ENCODE measurements around the gene CSAD.

The CSAD gene

GRCh38 chr12:53180220-53180930 is at the start of gene CSAD, which contains the start of gene ZNF740:
TSS of gene CSAD (minus strand) at chr12:53180925. CDS start at chr12:53173470, 7,455 bp downstream.
TSS of gene ZNF740 (plus strand) at chr12:53180722. CDS start at chr12:53181984, 1,262 bp downstream.
- peak; percentile 86 for DNase-seq

DNA sequence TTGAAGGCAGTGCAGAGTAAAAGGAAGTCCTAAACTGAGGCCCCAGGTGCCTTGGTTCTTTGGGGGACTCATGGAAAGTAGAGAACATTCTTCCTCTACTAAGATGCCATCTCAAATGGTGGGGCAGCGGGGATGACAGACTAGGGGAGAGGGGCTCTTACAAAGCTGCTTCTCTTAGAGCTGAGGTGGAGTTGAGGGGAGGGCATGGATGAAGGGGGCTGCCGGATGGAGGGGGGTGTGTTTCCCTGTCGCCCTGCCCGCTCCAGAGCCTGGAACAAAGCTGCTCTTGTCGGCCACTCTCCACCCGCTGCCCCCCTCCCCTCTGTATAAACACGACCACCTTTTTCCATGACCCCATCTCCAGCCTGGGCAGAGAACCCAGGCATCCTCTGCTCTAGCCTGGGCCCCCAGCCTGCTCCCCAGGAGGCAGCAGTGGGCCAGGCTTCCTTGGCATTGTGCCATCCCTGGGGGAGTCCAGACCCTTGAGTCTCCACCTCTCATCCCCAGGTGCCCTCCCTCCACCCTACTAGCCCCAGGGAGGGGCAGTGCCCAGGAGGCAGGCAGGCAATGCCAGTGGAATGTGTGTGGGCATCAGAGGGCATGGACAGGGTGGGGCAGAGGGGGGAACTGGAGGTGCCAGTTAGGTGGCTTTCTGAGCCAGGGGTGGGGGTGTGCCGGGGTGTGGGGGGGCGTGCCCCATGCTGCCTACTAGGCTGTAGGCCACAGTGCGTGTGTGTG is 49.6 kb upstream of the CSAD start:
- DNase-seq, result no peak

DNA sequence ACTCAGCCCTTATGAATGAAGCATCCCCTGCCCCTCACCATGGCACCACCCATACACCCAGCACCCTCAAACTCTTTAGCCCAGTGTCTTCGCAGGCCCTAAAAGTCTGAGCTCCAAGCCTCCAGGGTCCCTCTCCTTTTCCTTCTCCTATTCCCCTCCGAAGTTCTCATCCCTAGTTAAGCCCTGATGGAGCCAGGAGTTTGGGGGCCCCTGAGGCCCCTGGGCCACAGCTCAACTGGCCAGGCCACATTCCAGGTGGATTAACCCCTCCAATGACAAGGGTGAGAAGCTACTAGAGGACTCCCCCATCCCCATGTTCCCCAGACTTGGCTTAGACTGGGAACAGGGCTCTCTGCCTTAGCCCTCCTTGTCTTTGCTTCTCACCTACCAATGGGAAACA is 48.7 kb upstream of the CSAD start:
- no peak for DNase-seq

- DNase-seq, result no peak
Observed at GRCh38 chr12:53227836-53228235, 47.1 kb upstream of the CSAD start.

DNA sequence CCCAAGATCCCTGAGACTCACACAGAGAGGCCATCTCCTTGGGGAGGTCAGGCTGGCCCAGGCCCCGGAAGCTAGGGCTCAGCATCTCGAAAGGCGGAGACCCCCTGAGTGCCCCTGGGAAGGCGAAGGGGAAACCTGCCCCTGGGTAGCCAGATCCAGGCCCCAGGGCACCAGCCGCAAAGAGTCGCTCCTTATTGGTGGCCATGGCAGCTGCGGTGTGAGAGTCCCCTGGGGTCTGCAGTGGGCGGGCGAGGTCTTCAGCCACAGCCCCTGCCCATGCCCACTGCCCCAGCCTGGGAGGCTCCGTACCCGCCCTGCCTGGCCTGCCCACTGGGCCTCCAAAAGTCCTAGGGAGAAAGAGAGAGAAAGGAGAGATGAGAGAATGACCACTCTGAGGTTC is 46.6 kb upstream of the CSAD start:
- DNase-seq, result no peak

DNA sequence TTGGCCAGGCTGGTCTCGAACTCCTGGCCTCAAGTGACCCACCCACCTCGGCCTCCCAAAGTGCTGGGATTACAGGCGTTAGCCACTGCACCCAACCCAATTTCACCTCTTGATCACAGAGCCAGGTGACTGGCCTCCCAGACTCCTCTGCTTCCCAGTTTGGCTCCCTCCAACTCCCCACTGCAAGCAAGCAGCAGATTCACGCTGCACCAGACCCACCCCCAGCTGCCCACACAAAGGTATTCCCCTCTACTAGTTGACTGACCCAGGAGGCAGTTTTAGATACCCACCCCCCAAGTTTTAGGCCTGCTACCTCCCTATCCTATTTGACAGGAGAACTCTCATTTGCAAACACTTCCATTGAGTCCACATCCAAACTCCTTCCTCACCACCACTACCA is 46.1 kb upstream of the CSAD start:
- DNase-seq, result no peak

GRCh38 chr12:53225635-53226424 is 45.1 kb upstream of the CSAD start:
- no peak for DNase-seq

DNA sequence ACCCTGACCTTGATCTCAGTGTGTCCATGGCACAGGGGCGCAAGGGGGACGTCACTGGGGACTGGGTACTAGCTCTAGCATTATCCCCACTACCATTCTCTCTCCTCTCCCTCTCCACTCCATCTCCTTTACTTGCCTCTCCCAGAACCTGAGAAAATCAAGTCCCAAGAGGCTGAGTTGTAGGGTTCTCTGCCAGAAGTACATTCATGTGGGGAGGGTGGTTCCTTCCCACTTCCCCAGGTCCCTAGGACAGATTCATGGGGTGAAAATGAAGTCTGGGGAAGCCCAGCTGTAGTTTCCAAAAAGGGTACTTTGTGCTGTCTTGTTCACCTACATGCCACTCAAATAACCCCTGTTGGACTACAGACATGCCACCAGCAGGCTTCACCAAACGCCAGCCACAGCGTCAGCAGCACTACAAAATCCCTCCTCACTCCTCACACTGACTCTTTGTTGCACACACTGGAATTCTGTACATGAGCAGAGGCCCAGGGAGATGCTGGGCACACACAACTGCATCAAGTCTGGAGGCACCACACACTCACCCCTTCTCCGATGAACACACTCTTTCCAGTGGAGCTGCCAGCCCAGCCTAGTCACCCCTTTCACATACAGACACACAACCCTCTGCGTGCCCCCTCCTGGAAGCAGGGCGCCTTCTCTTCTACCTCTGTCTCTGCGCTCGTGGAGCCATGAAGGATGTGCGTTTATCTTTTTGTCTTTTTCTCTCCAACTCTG is 44.3 kb upstream of the CSAD start:
- DNase-seq, result no peak

DNA sequence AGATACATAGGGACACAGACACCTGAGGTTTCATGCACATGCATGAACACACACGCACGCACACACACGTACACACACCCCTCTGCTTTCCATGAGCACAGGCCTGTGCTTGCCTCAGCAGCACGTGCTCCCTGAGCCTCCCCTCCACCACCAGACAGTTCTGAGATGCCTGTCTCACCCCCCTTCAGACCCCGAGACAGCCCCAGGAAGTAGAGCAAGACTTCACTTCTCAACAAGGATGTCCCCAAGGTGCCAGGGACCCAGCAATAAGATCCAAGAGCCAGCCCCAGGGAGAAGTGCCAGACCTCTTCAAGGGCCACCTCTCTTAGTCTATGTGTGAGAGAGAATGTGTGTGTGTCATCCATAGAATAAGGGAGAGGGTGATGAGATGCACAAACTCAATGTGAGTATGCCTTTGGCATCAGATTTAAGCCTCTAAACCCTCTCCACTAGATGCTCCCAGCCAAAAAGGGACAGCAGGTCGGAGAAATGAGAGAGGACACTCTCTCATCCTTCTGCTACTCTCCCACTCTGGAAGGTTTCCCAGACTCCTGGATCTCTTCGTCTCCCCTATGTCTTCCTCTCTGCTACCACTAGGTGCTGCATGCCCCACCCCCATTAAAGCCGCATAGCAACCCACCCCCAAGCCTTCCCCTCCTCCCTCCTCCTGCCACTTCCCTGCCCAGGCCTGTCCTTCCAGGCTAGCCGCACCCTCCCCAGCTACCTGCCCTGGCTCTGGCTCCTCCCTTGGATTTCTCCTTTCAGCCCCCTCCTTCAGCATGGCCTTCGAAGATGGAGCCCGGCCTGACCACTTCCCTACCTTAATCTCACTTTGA is 43.6 kb upstream of the CSAD start:
- no peak for DNase-seq

DNA sequence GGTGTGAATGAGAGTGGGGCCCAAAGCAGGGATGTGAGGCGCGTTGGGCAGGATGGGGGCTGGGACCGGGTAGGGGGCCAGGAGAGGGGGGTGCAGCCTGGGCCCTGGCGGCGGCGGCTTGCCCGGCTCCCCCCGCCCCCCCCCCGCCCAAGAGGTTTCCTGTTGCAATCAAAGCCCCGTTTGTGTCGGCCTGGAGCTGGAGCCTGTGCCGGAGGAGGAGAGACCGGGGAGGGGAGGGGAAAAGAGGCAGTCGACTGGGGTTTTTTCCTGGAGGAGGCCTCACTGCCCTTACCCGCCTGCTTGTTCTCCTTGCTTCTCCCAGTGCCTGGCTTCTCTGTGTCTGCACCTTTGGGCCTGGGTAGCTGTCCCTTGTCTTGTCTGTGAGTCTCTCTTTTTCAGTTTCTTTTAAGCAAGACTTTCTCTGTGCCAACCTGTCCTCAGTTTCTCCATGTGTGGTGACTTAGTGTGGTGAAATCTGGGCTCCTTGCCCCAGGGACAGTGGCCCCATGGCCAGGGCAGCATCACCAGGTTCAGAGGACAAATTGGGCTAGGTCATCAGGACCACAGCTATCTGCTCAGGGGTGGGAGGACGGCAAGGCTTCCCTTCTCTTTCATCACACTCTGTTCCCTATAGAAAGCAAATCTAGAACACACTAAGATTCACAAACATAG is 42.8 kb upstream of the CSAD start:
- no peak for DNase-seq

DNA sequence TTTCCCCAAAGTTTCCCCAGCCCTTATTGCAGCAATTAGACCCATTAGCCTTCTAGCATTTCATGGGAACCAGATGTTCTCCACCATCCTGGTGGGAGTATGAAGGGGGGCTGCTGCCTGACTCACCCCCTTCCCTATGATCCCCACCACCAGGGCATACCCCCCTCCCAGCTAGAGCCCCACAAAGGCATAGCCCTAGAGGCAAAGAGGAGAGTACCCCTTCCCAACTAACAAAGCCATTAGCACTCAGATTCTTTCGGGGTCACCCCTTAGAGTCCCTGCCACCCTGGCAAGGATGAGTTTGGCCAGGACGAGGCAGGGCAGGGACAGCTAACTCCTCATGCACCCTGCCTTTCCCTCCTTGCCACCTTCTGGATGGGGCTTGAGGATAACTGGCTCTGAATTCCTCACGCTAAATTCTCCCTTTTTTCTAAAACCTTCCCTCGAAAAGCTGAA is 42.1 kb upstream of the CSAD start:
- DNase-seq, result no peak

DNA sequence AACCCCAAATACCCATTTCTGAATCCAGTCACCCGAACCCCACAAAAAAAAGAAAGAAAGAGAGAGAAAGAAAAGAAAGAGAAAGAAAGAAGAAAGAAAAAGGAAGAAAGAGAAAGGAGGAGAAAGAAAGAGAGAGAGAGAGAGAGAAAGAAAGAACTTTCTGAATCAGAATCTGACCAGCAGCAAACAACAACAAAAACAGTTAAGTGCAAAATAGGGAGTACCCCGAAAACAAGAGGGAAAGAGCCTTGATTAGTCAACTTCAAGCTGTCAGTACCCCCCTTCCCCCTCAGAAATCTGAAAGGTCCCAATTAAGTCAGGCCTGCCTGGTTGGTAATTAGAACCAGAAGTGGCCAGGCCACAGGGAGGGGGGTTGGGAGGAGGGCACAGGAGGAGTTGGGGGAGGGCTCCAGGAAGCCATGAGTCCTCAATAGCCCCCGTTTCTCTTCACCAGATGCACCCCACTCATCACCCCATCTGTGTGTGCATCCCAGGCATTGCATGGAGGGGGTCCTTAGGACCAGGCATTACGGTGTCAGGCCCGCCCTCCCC is 41.5 kb upstream of the CSAD start:
- no peak for DNase-seq

DNA sequence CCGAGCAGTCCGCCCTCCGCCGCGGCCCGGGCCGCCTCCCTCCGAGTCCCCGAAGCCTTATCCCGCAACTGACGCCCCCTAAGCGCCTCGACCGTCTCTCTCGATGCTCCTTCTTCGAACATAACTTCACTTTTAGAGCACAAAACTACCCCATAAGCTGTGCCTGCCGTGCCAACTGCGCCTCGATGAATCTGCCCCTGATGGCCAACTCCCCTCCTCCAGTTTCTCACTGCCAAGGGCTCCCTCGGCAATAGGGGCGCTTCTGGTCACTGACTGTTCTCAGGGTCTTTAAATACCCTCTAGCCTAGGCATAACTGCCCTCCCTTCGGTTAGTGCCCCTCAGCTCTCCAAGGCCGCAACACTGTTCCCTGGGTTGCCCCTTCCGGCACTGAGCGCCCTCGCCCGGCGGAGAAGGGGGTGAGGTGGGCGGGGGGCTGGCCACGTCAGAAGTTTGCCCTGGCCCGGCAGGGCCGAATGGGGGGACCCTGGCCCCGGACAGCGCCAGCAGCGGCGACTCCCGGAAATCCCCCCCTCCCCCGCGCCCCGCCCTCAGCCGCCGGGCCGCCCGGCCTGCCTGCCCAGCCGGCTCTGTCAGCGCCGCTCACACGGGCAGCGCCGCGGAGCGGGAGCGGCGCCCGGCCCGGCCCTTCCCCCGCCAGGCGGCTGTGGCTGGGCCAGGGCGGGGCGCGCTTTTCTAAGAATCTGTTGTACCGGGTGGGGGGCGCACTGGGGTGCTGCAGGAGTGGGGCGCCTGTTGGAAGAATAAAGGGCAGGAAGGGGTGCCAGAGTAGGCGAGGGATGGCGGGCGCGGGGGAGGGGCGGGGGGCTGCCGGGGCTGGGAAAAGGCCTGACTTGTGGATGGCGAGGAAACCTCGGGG is 40.7 kb upstream of the CSAD start:
- DNase-seq, result no peak

DNA sequence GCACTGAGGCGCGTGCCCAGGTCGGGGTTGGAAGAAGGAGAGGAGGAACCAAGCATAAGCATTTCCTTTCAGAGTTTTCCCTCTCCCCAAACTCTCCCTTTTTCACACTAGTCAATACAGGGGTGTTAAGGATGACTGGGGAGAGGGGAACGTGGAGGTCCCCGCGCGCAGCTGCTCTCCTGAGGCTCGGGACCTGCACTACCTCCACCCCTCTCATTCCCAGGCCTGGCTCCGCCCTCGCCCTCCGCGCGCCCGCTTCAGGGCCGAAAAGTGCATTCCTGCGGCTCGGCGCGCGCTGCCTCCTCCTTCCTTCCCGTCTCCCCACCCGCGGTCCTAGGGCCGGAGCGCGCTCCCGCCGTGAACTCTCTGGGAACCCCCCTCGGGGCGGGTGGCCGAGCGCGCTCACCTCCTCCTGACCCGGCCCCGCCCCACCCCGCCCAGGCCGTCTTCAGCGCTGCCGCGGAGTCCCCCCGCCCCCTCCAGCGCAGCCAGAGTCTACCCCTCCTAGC is 40.0 kb upstream of the CSAD start:
- no peak for DNase-seq

DNA sequence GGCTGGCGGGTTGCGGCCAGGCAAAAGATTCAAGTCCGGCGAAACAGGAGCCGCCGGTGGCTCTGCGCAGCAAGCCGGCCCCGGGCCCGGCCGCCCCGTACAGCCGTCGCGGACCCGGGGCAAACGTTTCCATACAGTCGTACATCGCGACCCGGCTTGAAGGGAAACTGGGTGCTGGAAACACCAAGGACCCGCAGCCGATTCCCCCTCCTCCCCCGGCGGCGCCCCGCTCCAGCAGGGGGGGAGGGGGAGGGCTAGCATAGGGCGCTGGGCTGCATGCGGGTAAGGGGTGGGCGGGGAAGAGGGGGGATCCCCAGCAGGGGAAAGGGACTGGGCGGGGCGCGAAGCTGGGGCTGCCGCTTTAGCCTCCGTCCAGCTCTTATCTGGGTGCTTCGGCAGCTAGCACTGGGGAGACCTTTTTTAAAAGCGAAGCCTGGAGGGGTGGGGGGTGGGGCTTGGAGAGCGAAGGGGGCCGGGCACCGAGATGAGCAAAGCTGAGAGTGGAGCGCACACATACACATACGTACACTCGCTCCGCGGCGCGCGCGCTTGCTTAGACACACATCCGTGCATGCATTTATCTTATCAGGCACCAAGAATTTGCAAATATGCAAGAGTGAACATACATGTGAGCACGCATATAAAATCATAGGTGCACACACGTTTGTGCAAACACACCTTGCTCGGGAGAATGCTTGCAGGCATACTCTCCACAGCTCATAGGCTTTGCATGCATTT is 39.4 kb upstream of the CSAD start:
- no peak for DNase-seq

DNA sequence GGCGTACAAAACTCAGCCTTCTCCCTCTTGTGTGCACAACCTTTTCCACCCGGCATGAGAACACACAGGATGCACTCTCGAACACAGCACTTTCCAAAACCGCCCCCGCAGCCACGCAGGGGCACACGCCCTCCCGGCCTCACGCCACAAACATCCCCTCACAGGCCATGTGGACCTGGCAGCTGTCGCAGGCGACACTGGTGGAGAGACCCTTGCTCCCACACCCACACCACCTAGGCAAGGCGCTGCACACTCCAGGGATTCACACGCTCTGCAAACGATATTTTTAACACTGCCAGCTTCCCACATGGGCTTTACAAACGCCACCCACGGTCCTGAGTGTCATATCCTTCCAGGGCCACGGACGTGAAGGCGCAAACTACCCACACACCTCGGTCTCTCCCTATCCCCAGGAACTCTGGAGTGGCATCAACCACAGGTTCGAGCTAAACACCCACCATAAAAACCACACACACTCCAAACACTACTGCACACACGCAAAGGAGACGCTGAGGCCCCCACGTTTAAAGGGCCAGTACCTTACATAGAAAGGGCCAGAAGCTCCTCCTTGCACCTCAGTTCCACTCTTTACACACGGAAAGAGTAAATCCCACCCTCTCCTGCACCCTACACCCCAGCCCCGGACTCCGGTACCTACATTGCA is 38.7 kb upstream of the CSAD start:
- no peak for DNase-seq

DNA sequence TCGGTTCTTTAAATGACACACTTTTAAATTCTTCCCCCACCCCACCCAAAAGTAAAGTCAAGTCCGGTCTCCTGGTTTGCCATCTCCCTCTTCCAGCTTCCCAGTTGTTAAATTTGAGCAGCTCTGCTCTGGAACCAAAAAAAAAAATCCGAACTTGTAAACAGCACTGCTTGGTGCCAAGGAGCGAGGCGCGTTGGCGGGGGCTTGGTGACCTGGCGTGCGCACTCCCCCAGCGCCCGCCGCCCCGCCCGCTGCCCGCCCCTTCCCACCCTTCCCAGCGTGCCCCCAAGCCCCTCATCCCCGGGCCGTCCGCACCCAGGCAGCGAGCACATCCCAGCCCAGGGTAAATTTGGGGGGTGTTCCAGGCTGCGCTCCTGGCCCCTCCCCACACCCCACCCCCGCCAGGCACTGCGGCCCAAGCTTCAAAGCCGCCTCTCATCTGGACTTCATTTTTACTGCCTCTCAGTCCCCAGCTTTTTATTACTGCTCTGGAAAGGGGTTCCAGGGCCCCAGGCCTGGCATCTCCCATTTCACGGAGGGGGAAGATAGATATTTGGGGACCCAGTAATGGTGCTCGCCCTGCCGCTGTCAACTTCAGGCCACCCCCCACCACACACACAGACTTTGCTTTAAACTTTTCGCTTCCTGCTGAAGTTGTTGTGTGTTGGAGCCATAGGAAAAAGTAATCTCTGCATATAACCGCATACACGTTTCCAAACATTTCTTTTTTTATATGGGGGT is 38.0 kb upstream of the CSAD start:
- no peak for DNase-seq

GRCh38 chr12:53217931-53218307 is 37.2 kb upstream of the CSAD start:
- DNase-seq, result no peak
